HEK293T (cell line): ENCODE measurements around the gene PALMD.

ENCODE experiments used
- CTCF ChIA-PET: fragments of 350-600 bp; formaldehyde crosslinking; extraction: SDS; loops from one replicate; lab custom pipeline; 2021; ENCODE audit warnings: antibody characterized with exemption, inconsistent platforms; lab: Yijun Ruan, JAX
- POLR2A ChIA-PET: fragments of 350-600 bp; formaldehyde crosslinking; extraction: SDS; loops from one replicate; lab custom pipeline; 2020; ENCODE audit warnings: antibody characterized with exemption, inconsistent platforms; lab: Yijun Ruan, JAX
- DNase-seq: peaks from one replicate; pipeline ENCODE4 v3.0.0; 2012; ENCODE audit warnings: mixed read lengths; ENCODE audit errors: extremely low spot score
- ARNT ChIP-seq: fragments of 450-650 bp; IDR thresholded peaks from 2 replicates; pipeline ENCODE4 v1.6.1; 2017; ENCODE audit warnings: mild to moderate bottlenecking
- BHLHE40 ChIP-seq: fragments of 450-650 bp; IDR thresholded peaks from 2 replicates; pipeline ENCODE4 v1.6.1; 2016; ENCODE audit warnings: mild to moderate bottlenecking, moderate library complexity, borderline replicate concordance
- CTBP1 ChIP-seq: fragments of 450-650 bp; IDR thresholded peaks from 2 replicates; pipeline ENCODE4 v1.6.1; 2016; ENCODE audit warnings: borderline replicate concordance
- ELF4 ChIP-seq: fragments of 450-650 bp; IDR thresholded peaks from 2 replicates; pipeline ENCODE4 v1.6.1; 2017; ENCODE audit warnings: antibody characterized with exemption
- FOXA1 ChIP-seq: fragments of 450-650 bp; IDR thresholded peaks from 2 replicates; pipeline ENCODE4 v1.6.1; 2016; ENCODE audit warnings: mild to moderate bottlenecking
- FOXK2 ChIP-seq: fragments of 450-650 bp; IDR thresholded peaks from 2 replicates; pipeline ENCODE4 v1.6.1; 2016; ENCODE audit warnings: mild to moderate bottlenecking
- FOXM1 ChIP-seq: fragments of 450-650 bp; IDR thresholded peaks from 2 replicates; pipeline ENCODE4 v1.6.1; 2017; ENCODE audit warnings: mild to moderate bottlenecking, borderline replicate concordance
- HDGF ChIP-seq: fragments of 450-650 bp; IDR thresholded peaks from 2 replicates; pipeline ENCODE4 v1.6.1; 2017; ENCODE audit warnings: antibody characterized with exemption, borderline replicate concordance
- L3MBTL2 ChIP-seq: fragments of 450-650 bp; conservative IDR thresholded peaks from 2 replicates; pipeline ENCODE4 v1.6.1; 2016; ENCODE audit warnings: mild to moderate bottlenecking
- LEF1 ChIP-seq: fragments of 450-650 bp; IDR thresholded peaks from 2 replicates; pipeline ENCODE4 v1.6.1; 2017; ENCODE audit warnings: mild to moderate bottlenecking, borderline replicate concordance
- NFRKB ChIP-seq: fragments of 450-650 bp; IDR thresholded peaks from 2 replicates; pipeline ENCODE4 v1.6.1; 2016; ENCODE audit warnings: mild to moderate bottlenecking, moderate library complexity
- PKNOX1 ChIP-seq: fragments of 450-650 bp; IDR thresholded peaks from 2 replicates; pipeline ENCODE4 v1.6.1; 2016
- SP1 ChIP-seq: fragments of 450-650 bp; IDR thresholded peaks from 2 replicates; pipeline ENCODE4 v1.6.1; 2017
- SUZ12 ChIP-seq: fragments of 450-650 bp; IDR thresholded peaks from 2 replicates; pipeline ENCODE4 v1.6.1; 2016; ENCODE audit warnings: mild to moderate bottlenecking
- TARDBP ChIP-seq: fragments of 450-650 bp; IDR thresholded peaks from 2 replicates; pipeline ENCODE4 v1.6.1; 2016
- ZNF384 ChIP-seq: fragments of 450-650 bp; IDR thresholded peaks from 2 replicates; pipeline ENCODE4 v1.6.1; 2016

PALMD gene

GRCh38 chr1:99601709-99602403, 44.1 kb upstream of the PALMD start:
- no peak for TF ChIP-seq HDGF
- no peak for TF ChIP-seq PKNOX1
- no peak for TF ChIP-seq ELF4
- TF ChIP-seq FOXK2, result no peak
- TF ChIP-seq FOXA1, result no peak
- TF ChIP-seq ARNT, result no peak
- TF ChIP-seq LEF1, result no peak
- no peak for TF ChIP-seq FOXM1
- TF ChIP-seq SUZ12, result no peak
- TF ChIP-seq NFRKB, result no peak
- no peak for TF ChIP-seq TARDBP
- no peak for TF ChIP-seq ZNF384
- TF ChIP-seq CTBP1, result no peak
- no peak for TF ChIP-seq SP1
- TF ChIP-seq L3MBTL2, result no peak
- TF ChIP-seq BHLHE40, result no peak
- POLR2A ChIA-PET, result no interaction called here
- no peak for DNase-seq
- CTCF ChIA-PET, result no interaction called here

- ChIA-PET CTCF (no interaction called here), POLR2A (no interaction called here)
- DNase-seq, result no peak
- TF ChIP-seq ZNF384, result no peak
- no peak for TF ChIP-seq FOXA1
- no peak for TF ChIP-seq HDGF
- no peak for TF ChIP-seq TARDBP
- no peak for TF ChIP-seq FOXM1
Observed at GRCh38 chr1:99602404-99602969, 43.4 kb upstream of the PALMD start.

GRCh38 chr1:99603699-99604560, 42.0 kb upstream of the PALMD start:
- CTCF ChIA-PET, result no interaction called here
- POLR2A ChIA-PET, result no interaction called here

GRCh38 chr1:99606306-99606705, 39.6 kb upstream of the PALMD start:
- no peak for TF ChIP-seq ARNT
- TF ChIP-seq L3MBTL2, result no peak
- TF ChIP-seq FOXM1, result no peak
- TF ChIP-seq NFRKB, result no peak
- no peak for TF ChIP-seq CTBP1
- TF ChIP-seq ZNF384, result no peak
- TF ChIP-seq FOXA1, result no peak
- TF ChIP-seq HDGF, result no peak
- no peak for TF ChIP-seq FOXK2
- TF ChIP-seq SP1, result no peak
- no peak for TF ChIP-seq ELF4
- TF ChIP-seq TARDBP, result no peak
- CTCF ChIA-PET, result no interaction called here
- POLR2A ChIA-PET, result no interaction called here
- DNase-seq, result no peak

More at GRCh38 chr1:99603699-99604560, 42.0 kb upstream of the PALMD start:
- TF ChIP-seq PKNOX1 (no peak), ZNF384 (no peak), FOXA1 (no peak), HDGF (no peak), FOXM1 (no peak), ELF4 (no peak), TARDBP (no peak), FOXK2 (no peak), SUZ12 (no peak)
- DNase-seq, result no peak

GRCh38 chr1:99607590-99607989, 38.3 kb upstream of the PALMD start:
- CTCF ChIA-PET, result no interaction called here

GRCh38 chr1:99608058-99608457, 37.9 kb upstream of the PALMD start:
- DNase-seq, result no peak
- TF ChIP-seq TARDBP, result no peak
- TF ChIP-seq FOXK2, result no peak
- no peak for TF ChIP-seq SUZ12
- no peak for TF ChIP-seq CTBP1
- no peak for TF ChIP-seq ARNT
- TF ChIP-seq FOXM1, result no peak
- no peak for TF ChIP-seq NFRKB
- TF ChIP-seq FOXA1, result no peak
- TF ChIP-seq ELF4, result no peak
- no peak for TF ChIP-seq L3MBTL2
- TF ChIP-seq LEF1, result no peak
- TF ChIP-seq ZNF384, result no peak
- no peak for TF ChIP-seq PKNOX1
- TF ChIP-seq SP1, result no peak
- TF ChIP-seq BHLHE40, result no peak
- no peak for TF ChIP-seq HDGF
- ChIA-PET POLR2A (no interaction called here), CTCF (no interaction called here)

More at GRCh38 chr1:99607590-99607989, 38.3 kb upstream of the PALMD start:
- DNase-seq, result no peak
- POLR2A ChIA-PET, result no interaction called here
- TF ChIP-seq ARNT (no peak), SP1 (no peak), FOXM1 (no peak), FOXA1 (no peak)
